COLO668 (cell line): ENCODE data around the gene WASHC1.
A peak's percentile ranks its signal among the peaks of the same experiment; 100 is the strongest.
"Not testable (repeated sequence)": the region's sequence is repeated elsewhere in the genome, so short reads cannot be mapped to it uniquely, and the experiment has no call there.

Experiments used
- DNase-seq: peaks from one replicate; lab custom pipeline; 2025; ENCODE audit not compliant: unreplicated experiment; lab: John Stamatoyannopoulos, UW

WASHC1 gene

GRCh38 chr9:29356-29755 is at the start of gene WASHC1:
WASHC1 (minus strand) TSS chr9:29456; CDS start chr9:24999, 4,457 bp downstream.
- DNase-seq: not testable (repeated sequence)

- DNase-seq: not testable (repeated sequence)
These were observed 49.1 kb upstream of the WASHC1 start for GRCh38 chr9:78333-78732.

- DNase-seq: not testable (repeated sequence)
These were observed 47.1 kb upstream of the WASHC1 start for GRCh38 chr9:76389-76788.

GRCh38 chr9:73900-74525 is 44.8 kb upstream of the WASHC1 start:
- DNase-seq: not testable (repeated sequence)

DNA sequence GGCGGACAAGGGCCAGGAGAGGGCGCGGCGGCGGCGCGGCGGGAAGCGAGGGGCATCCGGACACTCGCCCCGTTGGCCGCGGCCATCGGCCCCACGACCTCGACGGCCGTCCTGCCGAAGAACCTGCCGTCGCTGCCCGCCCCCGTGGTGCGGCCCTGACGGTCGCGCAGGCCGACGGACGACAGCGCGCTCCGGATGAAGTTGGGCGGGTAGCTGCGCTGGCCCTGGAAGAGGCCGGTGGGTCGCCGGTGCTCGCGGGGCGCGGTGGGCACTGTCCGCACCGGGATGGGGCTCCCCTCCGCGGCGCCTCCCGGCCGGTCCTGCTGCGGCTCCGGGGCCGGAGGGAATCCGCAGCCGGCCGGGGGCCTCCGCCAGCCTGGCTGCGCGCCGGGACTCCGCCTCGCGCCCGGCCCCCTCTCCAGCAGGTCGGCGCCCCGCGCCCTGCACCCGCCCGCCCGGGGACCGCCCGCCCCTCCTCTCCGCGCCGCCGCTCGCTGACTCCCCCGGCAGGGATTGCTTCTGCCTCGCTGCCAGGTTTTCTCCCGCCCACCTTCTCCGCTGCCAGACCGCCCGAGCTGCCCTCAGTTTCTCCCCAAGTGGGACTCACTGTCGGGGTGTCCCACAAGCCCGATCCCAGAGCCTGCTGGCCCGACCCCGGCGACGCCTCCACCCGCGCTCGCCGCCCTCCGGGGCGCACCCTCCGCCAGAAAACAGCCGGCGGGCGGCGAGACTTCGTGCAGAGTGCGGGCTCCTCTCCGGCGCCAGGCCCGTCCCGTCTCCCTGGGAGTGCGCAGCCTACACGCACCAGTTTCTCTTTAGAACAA is 44.0 kb upstream of the WASHC1 start:
- DNase-seq: peak; percentile 42

GRCh38 chr9:63031-63629 is 33.9 kb upstream of the WASHC1 start:
- peak; percentile 32 for DNase-seq

GRCh38 chr9:52678-53077 is 23.4 kb upstream of the WASHC1 start:
- peak; percentile 20 for DNase-seq

GRCh38 chr9:48190-48842 is 19.1 kb upstream of the WASHC1 start:
- not testable (repeated sequence) for DNase-seq

DNA sequence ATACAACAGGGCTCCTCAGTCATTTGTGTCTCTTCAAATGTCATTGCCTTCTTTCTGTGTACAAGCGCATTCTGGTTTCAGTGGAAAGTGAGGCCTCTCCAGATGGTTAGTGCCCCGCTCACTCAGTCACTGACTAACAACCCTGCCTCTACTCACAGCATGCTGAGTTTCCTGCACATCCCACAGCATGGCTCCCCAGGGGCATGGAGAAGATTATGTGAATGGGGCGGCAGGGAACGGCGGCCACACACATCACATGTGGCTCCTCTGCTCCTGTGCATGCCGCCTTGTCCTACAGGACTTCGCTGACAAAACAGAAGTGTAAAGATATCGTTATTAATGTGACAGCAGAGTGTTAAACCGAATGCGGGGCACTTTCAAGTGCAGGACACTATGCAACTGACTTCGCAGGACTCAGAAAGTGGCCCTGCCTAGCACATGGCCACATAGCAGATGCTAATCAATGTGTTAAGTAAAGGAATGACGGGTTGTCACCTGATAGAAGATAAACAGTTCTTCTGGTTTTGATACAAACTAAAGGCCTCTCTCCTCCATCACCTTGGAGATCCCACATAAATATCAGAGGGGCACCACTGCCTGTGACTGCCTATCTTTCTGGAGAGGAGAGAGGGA is 17.5 kb upstream of the WASHC1 start:
- not testable (repeated sequence) for DNase-seq

GRCh38 chr9:46164-46563 is 16.9 kb upstream of the WASHC1 start:
- DNase-seq: not testable (repeated sequence)

GRCh38 chr9:45180-45878 is 16.1 kb upstream of the WASHC1 start:
- not testable (repeated sequence) for DNase-seq

- not testable (repeated sequence) for DNase-seq
These were observed 15.2 kb upstream of the WASHC1 start for GRCh38 chr9:44416-44815.

GRCh38 chr9:43636-44035 is 14.4 kb upstream of the WASHC1 start:
- DNase-seq: not testable (repeated sequence)

DNA sequence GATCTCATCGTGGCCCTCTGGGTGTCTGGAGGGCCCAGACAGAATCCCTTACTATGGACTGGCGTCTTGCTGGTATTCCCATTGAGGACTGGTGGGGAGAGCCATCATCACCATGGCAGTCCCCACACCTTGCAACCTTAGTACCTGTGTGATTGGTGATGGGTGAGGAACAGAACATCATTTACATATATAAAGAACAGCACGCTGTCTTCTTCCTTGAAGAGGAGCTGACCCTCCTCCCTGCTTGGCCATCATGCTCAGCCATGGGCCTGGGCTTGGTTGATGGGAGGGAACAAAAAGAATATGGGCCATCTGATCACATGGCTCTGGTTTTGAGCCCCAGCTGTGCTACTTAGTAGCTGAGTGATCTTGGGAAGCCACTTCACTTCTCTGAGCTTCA is 13.9 kb upstream of the WASHC1 start:
- DNase-seq: not testable (repeated sequence)

DNA sequence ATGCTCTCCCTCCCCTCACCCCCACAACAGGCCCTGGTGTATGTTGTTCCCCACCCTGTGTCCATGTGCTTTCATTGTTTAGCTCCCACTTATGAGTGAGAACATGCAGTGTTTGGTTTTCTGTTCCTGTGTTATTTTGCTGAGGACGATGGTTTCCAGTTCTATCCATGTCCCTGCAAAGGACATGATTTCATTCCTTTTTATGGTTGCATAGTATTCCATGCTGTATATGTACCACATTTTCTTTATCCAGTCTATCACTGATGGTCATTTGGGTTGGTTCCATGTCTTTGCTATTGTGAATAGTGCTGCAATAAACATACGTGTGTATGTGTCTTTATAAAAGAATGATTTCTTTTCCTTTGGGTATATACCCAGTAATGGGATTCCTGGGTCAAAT is 12.6 kb upstream of the WASHC1 start:
- DNase-seq: not testable (repeated sequence)

- not testable (repeated sequence) for DNase-seq
These were observed 12.0 kb upstream of the WASHC1 start for GRCh38 chr9:41261-41676.

DNA sequence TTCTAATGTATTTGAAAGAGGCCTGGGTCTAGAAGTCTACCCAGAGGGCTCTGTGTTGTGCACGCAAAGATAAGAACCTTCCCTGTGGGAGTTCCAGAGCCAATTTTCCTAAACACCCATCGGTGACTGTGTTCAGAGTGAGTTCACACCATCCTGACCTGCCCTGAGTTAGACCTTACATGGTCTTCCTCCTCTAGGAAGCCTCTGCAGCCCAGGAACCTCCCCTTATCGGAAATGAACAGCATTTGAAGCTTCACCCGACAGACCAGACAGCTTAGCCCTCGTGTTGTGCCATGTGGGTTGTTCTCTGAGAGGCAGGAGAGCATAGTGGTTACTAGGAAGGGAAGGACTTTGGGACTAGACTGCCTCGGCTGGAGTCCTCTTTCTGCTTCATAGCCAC is 3.1 kb upstream of the WASHC1 start:
- not testable (repeated sequence) for DNase-seq

- not testable (repeated sequence) for DNase-seq
These were observed 481 bp downstream of the WASHC1 start for GRCh38 chr9:28775-29174.

GRCh38 chr9:21621-22020 is 7.6 kb downstream of the WASHC1 start:
- DNase-seq: not testable (repeated sequence)

DNA sequence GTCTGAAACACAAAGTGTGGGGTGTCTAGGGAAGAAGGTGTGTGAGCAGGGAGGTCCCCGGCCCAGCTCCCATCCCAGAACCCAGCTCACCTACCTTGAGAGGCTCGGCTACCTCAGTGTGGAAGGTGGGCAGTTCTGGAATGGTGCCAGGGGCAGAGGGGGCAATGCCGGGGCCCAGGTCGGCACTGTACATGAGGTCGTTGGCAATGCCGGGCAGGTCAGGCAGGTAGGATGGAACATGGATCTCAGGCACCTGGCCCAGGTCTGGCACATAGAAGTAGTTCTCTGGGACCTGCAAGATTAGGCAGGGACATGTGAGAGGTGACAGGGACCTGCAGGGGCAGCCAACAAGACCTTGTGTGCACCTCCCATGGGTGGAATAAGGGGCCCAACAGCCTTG is 12.4 kb downstream of the WASHC1 start:
- DNase-seq: not testable (repeated sequence)
